ENCODE results near the gene RSRC1.

DNA sequence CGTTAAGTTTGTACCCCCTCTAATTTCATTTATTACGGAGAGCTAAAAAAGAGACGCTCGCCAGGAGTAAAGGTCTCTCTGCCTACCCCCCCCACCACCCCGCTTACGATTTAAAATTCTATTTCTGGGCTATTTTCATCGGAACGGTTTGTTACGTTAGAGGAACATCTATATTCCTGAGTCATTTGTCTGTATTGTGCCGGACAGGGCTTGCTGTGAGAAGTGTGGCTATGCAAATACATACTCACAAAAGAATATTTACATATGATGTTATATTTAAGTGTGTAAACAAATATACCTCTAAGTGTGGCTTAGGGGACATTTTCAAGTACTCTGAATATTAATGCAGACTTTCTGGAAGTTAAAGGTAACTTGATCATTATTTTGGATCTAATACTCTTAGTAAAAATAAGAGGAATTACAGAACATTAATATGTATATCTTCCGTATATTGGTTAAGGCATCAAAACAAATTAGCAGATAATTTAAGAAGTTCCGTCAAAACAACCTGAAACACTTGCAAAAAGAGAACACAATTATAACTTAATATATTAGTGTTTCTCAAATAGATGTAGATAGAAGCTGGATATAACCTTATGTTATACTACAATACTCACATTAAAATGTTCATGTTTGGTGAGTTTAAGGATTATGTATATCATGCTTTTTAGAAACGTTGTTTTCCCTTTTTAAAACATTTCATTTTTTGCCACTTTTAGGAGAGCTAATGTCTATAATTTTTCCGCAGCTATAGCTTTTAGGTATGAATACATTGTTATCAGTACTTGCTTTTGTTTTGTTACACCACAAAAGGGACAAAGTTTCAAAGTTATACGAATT is 2.1 kb upstream of the RSRC1 start:
- no peak for TF ChIP-seq POLR2A (IDR thresholded peaks at IDR 0.05; ENCODE audit: low read depth, low read length)
- TF ChIP-seq POLR2AphosphoS5 (IDR thresholded peaks at IDR 0.05; ENCODE audit: low read depth, low read length), result no peak
- no peak for TF ChIP-seq TAF1 (IDR thresholded peaks at IDR 0.05; ENCODE audit: borderline replicate concordance, low read depth, low read length)

Data from GM12892 (cell line).